GM12891 (cell line): Measurements from ENCODE around the gene MYBPC2.

Source experiments
- PAX5 ChIP-seq: IDR thresholded peaks from 2 replicates; pipeline ENCODE4 v1.6.1; 2011; ENCODE audit warnings: low read length, moderate library complexity, mild to moderate bottlenecking; ENCODE audit not compliant: insufficient read depth, severe bottlenecking
- POLR2A ChIP-seq: IDR thresholded peaks from 2 replicates; pipeline ENCODE4 v1.6.1; 2011; ENCODE audit warnings: low read depth, low read length, control low read depth
- POLR2AphosphoS5 ChIP-seq: IDR thresholded peaks from 2 replicates; pipeline ENCODE4 v1.6.1; 2011; ENCODE audit warnings: low read depth, low read length, control low read depth
- POU2F2 ChIP-seq: IDR thresholded peaks from 2 replicates; pipeline ENCODE4 v1.6.1; 2011; ENCODE audit warnings: low read depth, mild to moderate bottlenecking, control low read depth, low read length, moderate library complexity
- SPI1 ChIP-seq: IDR thresholded peaks from 2 replicates; pipeline ENCODE4 v1.6.1; 2011; ENCODE audit warnings: low read depth, low read length, control low read depth
- TAF1 ChIP-seq: IDR thresholded peaks from 2 replicates; pipeline ENCODE4 v1.6.1; 2011; ENCODE audit warnings: low read depth, low read length, control low read depth

DNA sequence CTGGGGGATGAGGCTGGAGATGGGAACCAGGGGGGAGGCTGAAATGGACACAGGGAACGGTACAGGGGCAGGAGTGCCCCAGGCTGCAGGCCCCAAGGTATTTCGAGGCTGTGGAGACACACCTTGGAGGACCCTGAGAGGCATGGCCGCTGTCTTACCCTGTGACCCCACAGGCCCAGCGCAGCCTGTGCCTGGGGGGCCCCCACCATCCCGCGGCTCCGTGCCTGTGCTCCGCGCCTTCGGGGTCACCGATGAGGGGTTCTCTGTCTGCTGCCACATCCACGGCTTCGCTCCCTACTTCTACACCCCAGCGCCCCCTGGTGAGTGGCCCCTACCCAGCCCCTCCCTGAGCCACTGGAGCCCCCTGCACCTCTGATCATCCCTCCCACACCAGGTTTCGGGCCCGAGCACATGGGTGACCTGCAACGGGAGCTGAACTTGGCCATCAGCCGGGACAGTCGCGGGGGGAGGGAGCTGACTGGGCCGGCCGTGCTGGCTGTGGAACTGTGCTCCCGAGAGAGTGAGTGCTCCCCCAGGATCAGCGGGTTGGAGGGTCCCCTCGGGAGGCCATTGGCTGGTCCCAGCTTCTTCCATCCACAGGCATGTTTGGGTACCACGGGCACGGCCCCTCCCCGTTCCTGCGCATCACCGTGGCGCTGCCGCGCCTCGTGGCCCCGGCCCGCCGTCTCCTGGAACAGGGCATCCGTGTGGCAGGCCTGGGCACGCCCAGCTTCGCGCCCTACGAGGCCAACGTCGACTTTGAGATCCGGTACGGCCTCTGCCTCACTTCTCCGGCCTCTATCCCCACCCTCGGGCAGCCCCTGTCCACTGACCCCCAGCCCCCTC lies 30.9 kb upstream of the MYBPC2 start:
- TF ChIP-seq POLR2AphosphoS5: no peak
- no peak for TF ChIP-seq POLR2A
- TF ChIP-seq TAF1: no peak
- TF ChIP-seq POU2F2: no peak
- no peak for TF ChIP-seq SPI1
- TF ChIP-seq PAX5: no peak
